Liver (tissue), 9 donors: Measurements from ENCODE around the gene EYA3. TPM values are rescaled to one million over a fixed set of nuclear protein-coding genes. Genes with fewer than 3 reads are reported as not detected.

ENCODE experiments used
- DNase-seq: peaks from one replicate; pipeline ENCODE4 v3.0.0-alpha.2; 2017; ENCODE audit warnings: low spot score
- H3K27ac ChIP-seq, 2 donors: one replicate each; pipeline ENCODE4 v1.7.0; 2013; ENCODE audit warnings: inconsistent platforms in 2 of 2, low read length in 2 of 2, control low read depth in 1 of 2, low read depth in 1 of 2, mild to moderate bottlenecking in 1 of 2
- H3K27me3 ChIP-seq, 4 donors: one replicate each; pipeline versions ENCODE4 v1.6.1 to v1.7.0; 2013; ENCODE audit warnings: low read length in 3 of 4, inconsistent platforms in 1 of 4, mild to moderate bottlenecking in 1 of 4, moderate library complexity in 1 of 4; ENCODE audit not compliant: control insufficient read depth in 4 of 4, insufficient read depth in 4 of 4
- H3K36me3 ChIP-seq, 4 donors: one replicate each; pipeline versions ENCODE4 v1.6.1 to v1.7.0; 2013; ENCODE audit warnings: low read length in 3 of 4, mild to moderate bottlenecking in 3 of 4, low read depth in 1 of 4, moderate library complexity in 1 of 4; ENCODE audit not compliant: control insufficient read depth in 4 of 4, insufficient read depth in 3 of 4
- H3K4me1 ChIP-seq, 4 donors: one replicate each; pipeline versions ENCODE4 v1.6.1 to v1.7.0; 2013; ENCODE audit warnings: low read length in 3 of 4, mild to moderate bottlenecking in 3 of 4, moderate library complexity in 1 of 4; ENCODE audit not compliant: control insufficient read depth in 4 of 4, insufficient read depth in 4 of 4
- H3K4me3 ChIP-seq, 3 donors: one replicate each; pipeline versions ENCODE4 v1.6.1 to v1.7.0; 2013; ENCODE audit warnings: low read length in 3 of 3, control low read depth in 1 of 3, low read depth in 1 of 3, mild to moderate bottlenecking in 1 of 3
- H3K9ac ChIP-seq, 2 donors: one replicate each; pipeline ENCODE4 v1.7.0; 2013; ENCODE audit warnings: low read length in 2 of 2, mild to moderate bottlenecking in 2 of 2, moderate library complexity in 2 of 2, control low read depth in 1 of 2, low read depth in 1 of 2
- H3K9me3 ChIP-seq, 4 donors: one replicate each; pipeline versions ENCODE4 v1.6.1 to v1.7.0; 2013; ENCODE audit warnings: low read length in 3 of 4; ENCODE audit not compliant: control insufficient read depth in 4 of 4
- ATF3 ChIP-seq: IDR thresholded peaks from 2 replicates; pipeline ENCODE4 v1.6.1; 2016; ENCODE audit warnings: antibody characterized with exemption
- CTCF ChIP-seq: fragments of 150-350 bp; IDR thresholded peaks from 2 replicates; pipeline ENCODE4 v1.5.1; 2017; ENCODE audit warnings: improper control_type of control experiment, low read depth, low read length; ENCODE audit not compliant: missing input control
- EGR1 ChIP-seq, 2 donors: IDR thresholded peaks; 2 replicates each; pipeline ENCODE4 v1.6.1; 2016 to 2018; ENCODE audit warnings: antibody characterized with exemption in 2 of 2, low read depth in 2 of 2
- FOXA1 ChIP-seq: IDR thresholded peaks from 2 replicates; pipeline ENCODE4 v1.6.1; 2016; ENCODE audit warnings: antibody characterized with exemption
- FOXA2 ChIP-seq: IDR thresholded peaks from 2 replicates; pipeline ENCODE4 v1.6.1; 2016; ENCODE audit warnings: antibody characterized with exemption
- GABPA ChIP-seq, 2 donors: IDR thresholded peaks in 1 of 2; conservative IDR thresholded peaks in 1 of 2; 2 replicates each; pipeline ENCODE4 v1.6.1; 2016; ENCODE audit warnings: antibody characterized with exemption in 2 of 2, mild to moderate bottlenecking in 1 of 2, moderate library complexity in 1 of 2
- HNF4A ChIP-seq, 2 donors: conservative IDR thresholded peaks; 2 replicates each; pipeline ENCODE4 v1.6.1; 2016; ENCODE audit warnings: antibody characterized with exemption in 2 of 2, mild to moderate bottlenecking in 2 of 2
- JUND ChIP-seq, 2 donors: IDR thresholded peaks; 2 replicates each; pipeline ENCODE4 v1.6.1; 2016; ENCODE audit warnings: antibody characterized with exemption in 2 of 2
- MAX ChIP-seq: IDR thresholded peaks from 2 replicates; pipeline ENCODE4 v1.6.1; 2016; ENCODE audit warnings: antibody characterized with exemption
- NR2F2 ChIP-seq: IDR thresholded peaks from 2 replicates; pipeline ENCODE4 v1.6.1; 2016; ENCODE audit warnings: antibody characterized with exemption
- RAD21 ChIP-seq, 2 donors: IDR thresholded peaks; 2 replicates each; pipeline ENCODE4 v1.6.1; 2016; ENCODE audit warnings: antibody characterized with exemption in 2 of 2, mild to moderate bottlenecking in 2 of 2
- REST ChIP-seq: IDR thresholded peaks from 2 replicates; pipeline ENCODE4 v1.6.1; 2016; ENCODE audit warnings: antibody characterized with exemption, mild to moderate bottlenecking
- RXRA ChIP-seq, 2 donors: IDR thresholded peaks; 2 replicates each; pipeline ENCODE4 v1.6.1; 2017 to 2018; ENCODE audit warnings: antibody characterized with exemption in 2 of 2, mild to moderate bottlenecking in 1 of 2
- SP1 ChIP-seq: IDR thresholded peaks from 2 replicates; pipeline ENCODE4 v1.6.1; 2018; ENCODE audit warnings: antibody characterized with exemption, mild to moderate bottlenecking
- TAF1 ChIP-seq: conservative IDR thresholded peaks from 2 replicates; pipeline ENCODE4 v1.6.1; 2016; ENCODE audit warnings: antibody characterized with exemption, mild to moderate bottlenecking
- YY1 ChIP-seq: IDR thresholded peaks from 2 replicates; pipeline ENCODE4 v1.6.1; 2016; ENCODE audit warnings: antibody characterized with exemption, mild to moderate bottlenecking
- ZBTB33 ChIP-seq: IDR thresholded peaks from 2 replicates; pipeline ENCODE4 v1.6.1; 2016; ENCODE audit warnings: antibody characterized with exemption
- WGBS: extraction: QIAGEN DNeasy Blood & Tissue Kit; methylation state at CpG from one replicate; pipeline ENCODE4 v1.1.7; 2013; 5-methylcytosine and 5-hydroxymethylcytosine counted together
- polyA plus RNA-seq, 2 donors: library from polyadenylated mRNA; stranded (reverse) in 1 of 2; unstranded in 1 of 2; fragments of 200-250 nt in 1 of 2; fragments of >200 nt in 1 of 2; fragmentation: Nextera tagmentation in 1 of 2; extraction: Ambion mirVana in 1 of 2; gene quantifications; one replicate each; pipeline versions ENCODE4 v1.2.1 to v1.2.3, GENCODE V29; 2013 to 2015
- total RNA-seq, 2 donors: library from RNA; depleted of rRNA; stranded (reverse); fragments of >200 nt; gene quantifications; one replicate each; pipeline ENCODE4 v1.2.3, GENCODE V29; 2014
- donor health status: healthy.
- donor health status: healthy.
- donor health status: healthy.
- donor health status: healthy.
- donor health status: healthy.

EYA3 gene
- total and polyA plus RNA-seq, 4 donors: 3.6 to 12.6 (median 6.0) TPM

- 95% methylated on average over 26 of the region's 26 CpGs for WGBS
- no peak for DNase-seq
- no peak overlapping the region for H3K4me3 ChIP-seq
- H3K36me3 ChIP-seq: peaks cover 0 to 2% (median 0%) of the 10 kb centered on the region in 4 donors
- TF ChIP-seq ZBTB33 (no peak), RXRA (IDR thresholded peaks at IDR 0.05) (no peak), JUND (IDR thresholded peaks at IDR 0.05) (no peak), FOXA1 (no peak), NR2F2 (no peak), FOXA2 (no peak), EGR1 (IDR thresholded peaks at IDR 0.05; ENCODE audit: low read depth in 2 of 2) (no peak), TAF1 (no peak), HNF4A (conservative IDR thresholded peaks at IDR 0.05) (no peak), MAX (no peak), CTCF (no peak), RAD21 (IDR thresholded peaks at IDR 0.05) (no peak)
- H3K27ac ChIP-seq: no peak overlapping the region
- peaks cover 11 to 26% (median 14%) of the 10 kb centered on the region in 4 donors for H3K4me1 ChIP-seq
- H3K27me3 ChIP-seq: no peaks in the 10 kb centered on the region
- H3K9me3 ChIP-seq: no peaks in the 10 kb centered on the region
- H3K9ac ChIP-seq: no peak overlapping the region
Observed at GRCh38 chr1:27958513-27958912, 129.9 kb downstream of the EYA3 start.

DNA sequence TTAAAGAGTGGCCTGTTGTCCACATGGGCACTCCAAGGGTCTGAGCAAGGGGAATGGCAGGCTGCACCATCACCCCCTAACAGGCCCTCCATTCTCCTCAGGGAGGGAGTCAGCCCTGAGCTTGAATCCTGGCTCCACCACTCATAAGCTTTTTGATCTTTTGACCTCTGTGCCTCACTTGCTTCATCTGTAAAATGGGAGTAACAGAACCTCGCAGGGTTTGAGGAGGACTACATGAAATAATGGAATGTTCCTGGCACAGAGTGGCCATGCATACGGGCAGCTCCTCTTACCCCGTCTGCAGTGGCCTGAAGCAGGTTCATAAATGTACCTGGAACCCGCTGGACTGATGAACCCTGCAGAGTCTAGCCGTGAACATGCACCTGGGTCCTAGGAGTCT lies 130.8 kb downstream of the EYA3 start:
- no peaks in the 10 kb centered on the region for H3K27me3 ChIP-seq
- no peak overlapping the region for H3K9ac ChIP-seq
- TF ChIP-seq HNF4A (conservative IDR thresholded peaks at IDR 0.05) (no peak), FOXA1 (no peak), CTCF (no peak), RAD21 (IDR thresholded peaks at IDR 0.05) (no peak), REST (no peak), JUND (IDR thresholded peaks at IDR 0.05) (no peak), ZBTB33 (no peak), GABPA (IDR thresholded peaks at IDR 0.05 in 1 of 2, conservative IDR thresholded peaks at IDR 0.05 in 1 of 2) (no peak), FOXA2 (no peak), ATF3 (no peak), EGR1 (IDR thresholded peaks at IDR 0.05; ENCODE audit: low read depth in 2 of 2) (no peak), NR2F2 (no peak), SP1 (no peak), MAX (no peak), YY1 (no peak), RXRA (IDR thresholded peaks at IDR 0.05) (no peak)
- no peak overlapping the region for H3K27ac ChIP-seq
- peaks cover 11 to 34% (median 23%) of the 10 kb centered on the region in 4 donors for H3K4me1 ChIP-seq
- no peaks in the 10 kb centered on the region for H3K9me3 ChIP-seq
- no peak overlapping the region for H3K4me3 ChIP-seq
- H3K36me3 ChIP-seq: no peaks in the 10 kb centered on the region
- DNase-seq: no peak
- WGBS: 79% methylated on average over 5 of the region's 5 CpGs
